ENCODE results near the gene DNAJA3.

Gene DNAJA3

GRCh38 chr16:4465977-4466779, 40.5 kb downstream of the DNAJA3 start:
- Mint-ChIP-seq H3K27ac (ENCODE audit: low read depth) (peak overlapping the region; percentile 90), H3K27me3 (no peaks in the 10 kb centered on the region), H3K4me1 (peaks cover 25% of the 10 kb centered on the region), H3K4me3 (peak overlapping the region; percentile 68), H3K36me3 (ENCODE audit: insufficient read depth) (peaks cover 43% of the 10 kb centered on the region), H3K9me3 (no peaks in the 10 kb centered on the region)
- DNase-seq (ENCODE audit: low spot score in 2 of 2) (peak; percentile 41 to 77), ATAC-seq (replicated peaks; ENCODE audit: extremely low read depth, poor library complexity, severe bottlenecking) (peak; percentile 99)

GRCh38 chr16:4467916-4468315, 42.2 kb downstream of the DNAJA3 start:
- H3K36me3 Mint-ChIP-seq (ENCODE audit: insufficient read depth) = peaks cover 40% of the 10 kb centered on the region

GRCh38 chr16:4468972-4469371, 43.3 kb downstream of the DNAJA3 start:
- Mint-ChIP-seq H3K36me3 (ENCODE audit: insufficient read depth) (peaks cover 38% of the 10 kb centered on the region), H3K27ac (ENCODE audit: low read depth) (no peak overlapping the region)

More at GRCh38 chr16:4467916-4468315, 42.2 kb downstream of the DNAJA3 start:
- Mint-ChIP-seq H3K4me3 (no peak overlapping the region), H3K9me3 (no peaks in the 10 kb centered on the region), H3K27me3 (no peaks in the 10 kb centered on the region), H3K4me1 (peaks cover 30% of the 10 kb centered on the region), H3K27ac (ENCODE audit: low read depth) (no peak overlapping the region)
- no peak for DNase-seq (ENCODE audit: low spot score in 2 of 2)
- ATAC-seq (replicated peaks; ENCODE audit: extremely low read depth, poor library complexity, severe bottlenecking) = no peak

GRCh38 chr16:4471869-4472268, 46.2 kb downstream of the DNAJA3 start:
- Mint-ChIP-seq H3K4me1 (peaks cover 27% of the 10 kb centered on the region), H3K36me3 (ENCODE audit: insufficient read depth) (peaks cover 33% of the 10 kb centered on the region), H3K27ac (ENCODE audit: low read depth) (no peak overlapping the region), H3K4me3 (no peak overlapping the region), H3K27me3 (no peaks in the 10 kb centered on the region), H3K9me3 (no peaks in the 10 kb centered on the region)
- ATAC-seq (replicated peaks; ENCODE audit: extremely low read depth, poor library complexity, severe bottlenecking) (no peak), DNase-seq (ENCODE audit: low spot score in 2 of 2) (no peak)

More at GRCh38 chr16:4468972-4469371, 43.3 kb downstream of the DNAJA3 start:
- ATAC-seq (replicated peaks; ENCODE audit: extremely low read depth, poor library complexity, severe bottlenecking) (no peak), DNase-seq (ENCODE audit: low spot score in 2 of 2) (no peak)
- H3K27me3 Mint-ChIP-seq = no peaks in the 10 kb centered on the region
- H3K4me3 Mint-ChIP-seq = no peak overlapping the region
- H3K4me1 Mint-ChIP-seq = peaks cover 36% of the 10 kb centered on the region
- H3K9me3 Mint-ChIP-seq = no peaks in the 10 kb centered on the region

GRCh38 chr16:4472880-4473279, 47.2 kb downstream of the DNAJA3 start:
- no peaks in the 10 kb centered on the region for H3K9me3 Mint-ChIP-seq
- no peaks in the 10 kb centered on the region for H3K27me3 Mint-ChIP-seq
- peak overlapping the region; percentile 49 for H3K27ac Mint-ChIP-seq (ENCODE audit: low read depth)
- H3K36me3 Mint-ChIP-seq (ENCODE audit: insufficient read depth) = peaks cover 33% of the 10 kb centered on the region
- ATAC-seq (replicated peaks; ENCODE audit: extremely low read depth, poor library complexity, severe bottlenecking) (no peak), DNase-seq (ENCODE audit: low spot score in 2 of 2) (no peak)
- peak overlapping the region; percentile 78 for H3K4me3 Mint-ChIP-seq
- H3K4me1 Mint-ChIP-seq = peaks cover 33% of the 10 kb centered on the region

- H3K36me3 Mint-ChIP-seq (ENCODE audit: insufficient read depth) = peaks cover 26% of the 10 kb centered on the region
- peak within 1 kb of the TSS; percentile 85 for H3K4me3 Mint-ChIP-seq
- peak; percentile 68 for ATAC-seq (replicated peaks; ENCODE audit: extremely low read depth, poor library complexity, severe bottlenecking)
- H3K27me3 Mint-ChIP-seq = no peaks in the 10 kb centered on the region
- H3K27ac Mint-ChIP-seq (ENCODE audit: low read depth) = peak within 1 kb of the TSS; percentile 74
- peaks cover 42% of the 10 kb centered on the region for H3K4me1 Mint-ChIP-seq
- DNase-seq (ENCODE audit: low spot score in 2 of 2) = peak; percentile 64 to 78
- H3K9me3 Mint-ChIP-seq = no peaks in the 10 kb centered on the region
Measured at GRCh38 chr16:4474192-4474961, 48.7 kb downstream of the DNAJA3 start, which contains the start of gene NMRAL1. TSS of gene NMRAL1 (minus strand) at chr16:4474625. CDS start at chr16:4474132, 493 bp downstream.

GRCh38 chr16:4475880-4476788, 50.5 kb downstream of the DNAJA3 start, which contains the start of gene HMOX2:
TSS of gene HMOX2 (plus strand) at chr16:4476398. CDS start at chr16:4505525, 29,127 bp downstream.
- Mint-ChIP-seq H3K36me3 (ENCODE audit: insufficient read depth) (peaks cover 20% of the 10 kb centered on the region), H3K27me3 (no peaks in the 10 kb centered on the region), H3K27ac (ENCODE audit: low read depth) (peak within 1 kb of the TSS; percentile 92), H3K4me1 (peaks cover 44% of the 10 kb centered on the region), H3K4me3 (peak within 1 kb of the TSS; percentile 85), H3K9me3 (no peaks in the 10 kb centered on the region)
- ATAC-seq (replicated peaks; ENCODE audit: extremely low read depth, poor library complexity, severe bottlenecking) (peak; percentile 80), DNase-seq (ENCODE audit: low spot score in 2 of 2) (peak; percentile 92 to 94)

GRCh38 chr16:4477966-4478365, 52.3 kb downstream of the DNAJA3 start:
- Mint-ChIP-seq H3K36me3 (ENCODE audit: insufficient read depth) (peaks cover 22% of the 10 kb centered on the region), H3K4me3 (peak overlapping the region; percentile 85), H3K27me3 (no peaks in the 10 kb centered on the region), H3K9me3 (no peaks in the 10 kb centered on the region), H3K4me1 (peaks cover 56% of the 10 kb centered on the region), H3K27ac (ENCODE audit: low read depth) (peak overlapping the region; percentile 92)
- no peak for DNase-seq (ENCODE audit: low spot score in 2 of 2)
- no peak for ATAC-seq (replicated peaks; ENCODE audit: extremely low read depth, poor library complexity, severe bottlenecking)

GRCh38 chr16:4481526-4481925, 55.9 kb downstream of the DNAJA3 start:
- ATAC-seq (replicated peaks; ENCODE audit: extremely low read depth, poor library complexity, severe bottlenecking) = no peak
- no peak overlapping the region for H3K27ac Mint-ChIP-seq (ENCODE audit: low read depth)
- peaks cover 54% of the 10 kb centered on the region for H3K4me1 Mint-ChIP-seq
- H3K4me3 Mint-ChIP-seq = peak overlapping the region; percentile 12
- no peak for DNase-seq (ENCODE audit: low spot score in 2 of 2)
- H3K9me3 Mint-ChIP-seq = no peaks in the 10 kb centered on the region
- H3K36me3 Mint-ChIP-seq (ENCODE audit: insufficient read depth) = peaks cover 39% of the 10 kb centered on the region
- no peaks in the 10 kb centered on the region for H3K27me3 Mint-ChIP-seq

- no peaks in the 10 kb centered on the region for H3K27me3 Mint-ChIP-seq
- DNase-seq (ENCODE audit: low spot score in 2 of 2) (no peak), ATAC-seq (replicated peaks; ENCODE audit: extremely low read depth, poor library complexity, severe bottlenecking) (no peak)
- peak overlapping the region; percentile 41 for H3K27ac Mint-ChIP-seq (ENCODE audit: low read depth)
- H3K9me3 Mint-ChIP-seq = no peaks in the 10 kb centered on the region
- peaks cover 53% of the 10 kb centered on the region for H3K4me1 Mint-ChIP-seq
- H3K4me3 Mint-ChIP-seq = peak overlapping the region; percentile 12
- peaks cover 39% of the 10 kb centered on the region for H3K36me3 Mint-ChIP-seq (ENCODE audit: insufficient read depth)
Measured at GRCh38 chr16:4481963-4482362, 56.3 kb downstream of the DNAJA3 start.

GRCh38 chr16:4486126-4486893, 60.6 kb downstream of the DNAJA3 start:
- Mint-ChIP-seq H3K27ac (ENCODE audit: low read depth) (peak overlapping the region; percentile 79), H3K9me3 (no peaks in the 10 kb centered on the region), H3K27me3 (no peaks in the 10 kb centered on the region), H3K4me1 (peaks cover 65% of the 10 kb centered on the region), H3K4me3 (peak overlapping the region; percentile 30), H3K36me3 (ENCODE audit: insufficient read depth) (peaks cover 50% of the 10 kb centered on the region)
- DNase-seq (ENCODE audit: low spot score in 2 of 2) = no peak
- ATAC-seq (replicated peaks; ENCODE audit: extremely low read depth, poor library complexity, severe bottlenecking) = no peak

Data from central memory CD8-positive, alpha-beta T cell (primary cell).